ENCODE measurements around the gene NFKB2.

NFKB2 gene

DNA sequence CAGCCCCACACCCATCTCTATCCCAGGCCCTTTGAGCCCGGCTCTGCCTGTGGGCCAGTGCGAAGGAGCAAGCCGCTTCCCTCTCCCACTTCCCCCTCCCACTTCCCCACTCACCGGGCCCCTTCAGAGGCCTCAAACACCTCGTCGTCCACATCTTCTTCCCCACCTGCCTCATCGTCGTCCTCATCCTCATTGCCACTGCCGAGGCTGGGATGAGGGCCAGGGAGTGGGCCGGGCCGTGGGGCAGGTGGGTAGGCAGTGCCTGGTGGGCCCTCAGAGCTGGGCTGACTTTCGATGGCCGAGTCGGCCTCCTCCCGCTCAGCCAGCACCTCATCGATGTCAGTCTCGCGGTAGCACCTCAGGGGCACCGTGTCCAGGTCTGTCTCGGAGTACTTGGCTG lies 19.2 kb downstream of the NFKB2 start:
- TF ChIP-seq, protein P1, sequence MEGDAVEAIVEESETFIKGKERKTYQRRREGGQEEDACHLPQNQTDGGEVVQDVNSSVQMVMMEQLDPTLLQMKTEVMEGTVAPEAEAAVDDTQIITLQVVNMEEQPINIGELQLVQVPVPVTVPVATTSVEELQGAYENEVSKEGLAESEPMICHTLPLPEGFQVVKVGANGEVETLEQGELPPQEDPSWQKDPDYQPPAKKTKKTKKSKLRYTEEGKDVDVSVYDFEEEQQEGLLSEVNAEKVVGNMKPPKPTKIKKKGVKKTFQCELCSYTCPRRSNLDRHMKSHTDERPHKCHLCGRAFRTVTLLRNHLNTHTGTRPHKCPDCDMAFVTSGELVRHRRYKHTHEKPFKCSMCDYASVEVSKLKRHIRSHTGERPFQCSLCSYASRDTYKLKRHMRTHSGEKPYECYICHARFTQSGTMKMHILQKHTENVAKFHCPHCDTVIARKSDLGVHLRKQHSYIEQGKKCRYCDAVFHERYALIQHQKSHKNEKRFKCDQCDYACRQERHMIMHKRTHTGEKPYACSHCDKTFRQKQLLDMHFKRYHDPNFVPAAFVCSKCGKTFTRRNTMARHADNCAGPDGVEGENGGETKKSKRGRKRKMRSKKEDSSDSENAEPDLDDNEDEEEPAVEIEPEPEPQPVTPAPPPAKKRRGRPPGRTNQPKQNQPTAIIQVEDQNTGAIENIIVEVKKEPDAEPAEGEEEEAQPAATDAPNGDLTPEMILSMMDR (IDR thresholded peaks at IDR 0.05) = no peak
- peaks cover 9 to 17% of the 10 kb centered on the region in 2 experiments for H3K4me1 ChIP-seq (ENCODE audit: control insufficient read depth in 1 of 2, insufficient read depth in 1 of 2, low read depth in 1 of 2, low read length in 1 of 2)
- H3K27ac ChIP-seq = no peak overlapping the region
- no peaks in the 10 kb centered on the region for H3K9me3 ChIP-seq
- no peaks in the 10 kb centered on the region for H3K36me3 ChIP-seq
- H3K27me3 ChIP-seq = peaks cover 100% of the 10 kb centered on the region
- H3K4me3 ChIP-seq (ENCODE audit: low read depth in 1 of 2, low read length in 1 of 2) = no peak overlapping the region

DNA sequence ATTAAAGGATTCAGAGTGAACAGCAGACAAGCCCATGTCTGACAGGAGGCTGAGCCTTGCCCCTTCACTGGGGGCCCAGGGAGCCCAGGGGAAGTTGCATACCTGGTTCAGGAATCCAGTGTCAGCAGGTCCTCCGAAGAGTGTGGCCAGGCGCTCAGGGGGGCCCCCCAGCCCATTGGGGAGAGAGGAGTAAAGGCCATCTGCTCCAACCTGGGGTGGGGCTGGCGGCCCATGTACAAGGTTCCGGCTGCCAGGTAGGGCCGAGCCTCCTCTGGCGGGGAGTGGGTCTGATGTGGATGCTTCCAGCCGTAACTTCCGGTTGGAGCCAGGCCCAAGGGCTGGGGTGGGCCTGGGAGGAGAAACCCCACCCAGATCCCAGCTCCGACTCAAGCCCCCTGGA lies 20.8 kb downstream of the NFKB2 start:
- no peak overlapping the region for H3K4me3 ChIP-seq (ENCODE audit: low read depth in 1 of 2, low read length in 1 of 2)
- H3K36me3 ChIP-seq = no peaks in the 10 kb centered on the region
- peaks cover 89% of the 10 kb centered on the region for H3K27me3 ChIP-seq
- H3K9me3 ChIP-seq = no peaks in the 10 kb centered on the region
- peaks cover 19 to 22% of the 10 kb centered on the region in 2 experiments for H3K4me1 ChIP-seq (ENCODE audit: control insufficient read depth in 1 of 2, insufficient read depth in 1 of 2, low read depth in 1 of 2, low read length in 1 of 2)
- TF ChIP-seq, protein P1 (IDR thresholded peaks at IDR 0.05) = no peak
- H3K27ac ChIP-seq = no peak overlapping the region

DNA sequence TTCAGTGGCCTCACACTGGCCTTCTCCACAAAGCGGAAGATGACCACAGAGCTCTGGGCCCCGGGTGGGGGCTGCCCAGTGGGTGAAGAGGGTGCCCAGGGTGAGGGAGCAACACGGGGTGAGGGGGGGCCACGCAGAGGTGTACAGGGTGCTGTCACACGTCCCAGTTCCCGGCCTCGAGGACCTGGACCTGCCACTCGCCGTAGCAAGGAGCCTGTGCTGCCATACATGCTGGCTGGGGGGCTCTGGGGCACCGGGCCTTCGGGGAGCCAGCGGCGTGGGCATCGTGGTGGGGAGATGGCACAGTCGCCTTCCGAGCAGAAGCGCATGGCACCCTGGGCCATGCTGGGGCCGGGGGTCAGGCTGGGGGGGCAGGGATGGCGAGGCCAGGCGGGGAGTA lies 21.2 kb downstream of the NFKB2 start:
- Histone ChIP-seq H3K4me1 (ENCODE audit: control insufficient read depth in 1 of 2, insufficient read depth in 1 of 2, low read depth in 1 of 2, low read length in 1 of 2) (peaks cover 22 to 26% of the 10 kb centered on the region in 2 experiments), H3K36me3 (no peaks in the 10 kb centered on the region), H3K9me3 (no peaks in the 10 kb centered on the region), H3K27me3 (peaks cover 85% of the 10 kb centered on the region), H3K4me3 (ENCODE audit: low read depth in 1 of 2, low read length in 1 of 2) (no peak overlapping the region), H3K27ac (no peak overlapping the region)
- TF ChIP-seq, protein P1 (IDR thresholded peaks at IDR 0.05) = no peak

DNA sequence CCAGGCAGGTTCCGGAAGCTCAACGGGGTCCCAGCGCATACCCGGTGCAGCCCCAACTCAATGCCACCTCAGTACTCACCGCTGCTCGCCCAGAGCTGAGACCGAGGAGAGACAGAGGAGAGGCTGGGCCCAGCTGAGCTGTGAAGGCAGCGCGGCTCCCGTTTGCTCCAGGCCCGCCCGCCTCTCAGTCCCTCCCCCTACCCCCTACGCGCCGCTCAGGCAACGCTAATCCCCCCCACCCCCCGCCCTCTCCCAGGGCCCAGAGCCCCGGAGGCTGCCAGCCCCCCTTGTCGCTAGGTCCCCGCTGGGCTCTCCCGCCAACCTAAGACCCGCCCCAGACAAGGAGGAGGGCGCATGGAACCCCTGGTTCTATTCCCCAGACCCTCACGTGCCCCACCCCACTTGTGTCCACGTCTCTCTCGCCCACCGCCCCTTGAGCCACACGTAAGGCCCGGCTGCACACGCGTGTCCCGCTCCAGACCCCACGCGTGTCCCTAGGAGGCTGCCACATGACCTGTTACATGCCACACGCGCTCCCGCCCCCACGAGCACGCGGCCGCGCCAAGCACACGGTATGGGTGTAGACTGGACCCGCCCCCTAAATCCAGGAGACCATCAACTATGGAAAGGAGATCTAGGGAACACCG lies 23.2 kb downstream of the NFKB2 start, which contains the start of gene PSD:
PSD (minus strand) TSS at position 164 of the 647 bp plus-strand sequence. CDS start 1,747 bp downstream, outside the sequence.
- Histone ChIP-seq H3K4me3 (ENCODE audit: low read depth in 1 of 2, low read length in 1 of 2) (peak within 1 kb of the TSS; percentile 80 to 89), H3K4me1 (ENCODE audit: control insufficient read depth in 1 of 2, insufficient read depth in 1 of 2, low read depth in 1 of 2, low read length in 1 of 2) (peaks cover 37 to 45% of the 10 kb centered on the region in 2 experiments), H3K27me3 (peaks cover 64% of the 10 kb centered on the region), H3K27ac (no peak within 1 kb of the TSS), H3K36me3 (peaks cover 3% of the 10 kb centered on the region), H3K9me3 (no peaks in the 10 kb centered on the region)
- TF ChIP-seq, protein P1 (IDR thresholded peaks at IDR 0.05) = no peak

DNA sequence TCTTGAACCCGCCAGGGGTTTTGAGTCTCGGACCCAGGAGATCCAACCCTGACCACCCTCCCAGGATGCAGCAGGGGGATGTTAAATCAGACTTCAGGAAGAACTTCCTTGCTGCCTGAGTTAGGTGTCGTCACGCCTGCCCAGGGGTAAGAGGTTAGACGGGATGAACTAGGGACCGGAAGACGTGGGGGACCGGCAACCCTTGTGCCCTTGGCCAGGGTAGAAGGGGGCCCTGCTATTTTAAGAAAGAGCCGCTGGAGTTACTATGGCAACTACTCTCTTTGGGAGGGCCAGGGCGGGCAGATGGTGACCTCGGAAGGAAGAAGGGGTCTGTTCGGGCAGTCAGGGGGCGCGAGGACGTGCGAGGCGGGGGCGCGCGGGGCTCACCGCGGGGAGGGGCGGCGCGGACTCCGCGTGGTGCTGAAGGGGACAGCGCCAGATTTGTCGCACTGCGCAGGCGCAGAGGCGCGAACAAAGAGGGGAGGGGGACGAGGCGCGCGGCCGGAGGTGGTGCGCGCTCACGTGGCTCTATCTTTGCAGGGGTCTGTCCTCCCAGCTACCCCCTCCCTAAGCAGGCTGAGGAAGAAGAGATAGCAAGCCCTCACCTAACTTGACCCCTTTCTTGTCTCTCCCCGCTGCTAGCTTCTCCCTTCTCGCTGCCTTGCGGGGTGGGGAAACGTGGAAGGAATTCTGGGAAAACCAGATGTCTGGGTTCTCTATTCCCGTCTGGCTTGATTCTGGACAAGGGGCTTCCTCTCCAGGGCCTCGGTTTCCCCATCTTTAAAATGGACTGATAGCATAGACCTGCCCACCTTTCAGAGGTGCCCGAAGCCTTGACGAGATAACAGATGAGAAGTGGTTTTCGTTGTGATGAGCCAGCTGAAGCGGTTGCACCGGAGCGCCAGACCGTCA lies 24.0 kb downstream of the NFKB2 start:
- Histone ChIP-seq H3K27ac (peak overlapping the region; percentile 90), H3K4me1 (ENCODE audit: control insufficient read depth in 1 of 2, insufficient read depth in 1 of 2, low read depth in 1 of 2, low read length in 1 of 2) (peaks cover 37 to 45% of the 10 kb centered on the region in 2 experiments), H3K4me3 (ENCODE audit: low read depth in 1 of 2, low read length in 1 of 2) (peak overlapping the region; percentile 80 to 89), H3K36me3 (peaks cover 11% of the 10 kb centered on the region), H3K27me3 (peaks cover 56% of the 10 kb centered on the region), H3K9me3 (no peaks in the 10 kb centered on the region)
- TF ChIP-seq, protein P1 (IDR thresholded peaks at IDR 0.05) = no peak

All from neutrophil (primary cell).